Hepatocyte (in vitro differentiated cells): Measurements from ENCODE around the gene BROX. TPM values are rescaled to one million over a fixed set of nuclear protein-coding genes. Genes with fewer than 3 reads are reported as not detected.
"Not testable (repeated sequence)": the region's sequence is repeated elsewhere in the genome, so short reads cannot be mapped to it uniquely, and the experiment has no call there.

Experiments used
- DNase-seq: peaks from one replicate; pipeline ENCODE4 v3.0.0-alpha.2; 2016; ENCODE audit warnings: low spot score
- H2AFZ ChIP-seq: fragments of 200-600 bp; sonication (generic); 2 replicates; pipeline ENCODE4 v1.6.0; 2016; ENCODE audit warnings: antibody characterized with exemption, mild to moderate bottlenecking
- H3K27ac ChIP-seq: fragments of 200-600 bp; sonication (generic); 2 replicates; pipeline ENCODE4 v1.5.1; 2016; ENCODE audit warnings: mild to moderate bottlenecking
- H3K27me3 ChIP-seq: fragments of 200-600 bp; sonication (generic); 2 replicates; pipeline ENCODE4 v1.6.1; 2016
- H3K36me3 ChIP-seq: fragments of 200-600 bp; sonication (generic); replicated peaks from 2 replicates; pipeline ENCODE4 v1.5.1; 2016; ENCODE audit warnings: low read depth; ENCODE audit not compliant: insufficient read depth
- H3K4me1 ChIP-seq: fragments of 200-600 bp; sonication (generic); 2 replicates; pipeline ENCODE4 v1.5.1; 2016; ENCODE audit warnings: mild to moderate bottlenecking, moderate library complexity; ENCODE audit not compliant: insufficient read depth
- H3K4me2 ChIP-seq: fragments of 200-600 bp; sonication (generic); 2 replicates; pipeline ENCODE4 v1.6.0; 2016
- H3K4me3 ChIP-seq: fragments of 200-600 bp; sonication (generic); 2 replicates; pipeline ENCODE4 v1.5.1; 2016; ENCODE audit warnings: mild to moderate bottlenecking
- H3K79me2 ChIP-seq: fragments of 200-600 bp; sonication (generic); 2 replicates; pipeline ENCODE4 v1.6.0; 2017; ENCODE audit warnings: mild to moderate bottlenecking
- H3K9me2 ChIP-seq: fragments of 200-600 bp; sonication (generic); replicated peaks from 2 replicates; pipeline ENCODE4 v1.6.0; 2017; ENCODE audit warnings: mild to moderate bottlenecking; ENCODE audit not compliant: insufficient read depth
- H3K9me3 ChIP-seq: fragments of 200-600 bp; sonication (generic); 2 replicates; pipeline ENCODE4 v1.5.1; 2016; ENCODE audit warnings: low read depth, mild to moderate bottlenecking
- H4K20me1 ChIP-seq: fragments of 200-600 bp; sonication (generic); 2 replicates; pipeline ENCODE4 v1.6.0; 2016; ENCODE audit warnings: mild to moderate bottlenecking; ENCODE audit not compliant: insufficient read depth, poor library complexity, severe bottlenecking
- CTCF ChIP-seq: fragments of 200-600 bp; sonication (generic); IDR thresholded peaks from 2 replicates; pipeline ENCODE4 v1.5.1; 2016; ENCODE audit warnings: antibody characterized with exemption, mild to moderate bottlenecking; ENCODE audit not compliant: poor library complexity
- EZH2 ChIP-seq: fragments of 200-600 bp; sonication (generic); IDR thresholded peaks from 2 replicates; pipeline ENCODE4 v1.6.1; 2016; ENCODE audit warnings: antibody characterized with exemption, mild to moderate bottlenecking, borderline replicate concordance
- EZH2phosphoT487 ChIP-seq: fragments of 200-600 bp; sonication (generic); IDR thresholded peaks from one replicate; pipeline ENCODE4 v1.6.1; 2018; ENCODE audit warnings: antibody characterized with exemption, mild to moderate bottlenecking, low read depth, moderate library complexity; ENCODE audit not compliant: unreplicated experiment, severe bottlenecking
- WGBS: methylation state at CpG from one replicate; pipeline ENCODE4 v1.1.6; 2016; ENCODE audit warnings: low lambda C conversion rate; ENCODE audit errors: missing lambda C conversion rate; 5-methylcytosine and 5-hydroxymethylcytosine counted together
- polyA plus RNA-seq: library from polyadenylated mRNA; unstranded; fragments of >200 nt; fragmentation: Nextera tagmentation; extraction: Ambion mirVana; gene quantifications from 2 replicates; pipeline ENCODE4 v1.2.1, GENCODE V29; 2016
- total RNA-seq: library from RNA; depleted of rRNA; stranded (reverse); fragments of >200 nt; gene quantifications from 2 replicates; pipeline ENCODE4 v1.2.3, GENCODE V29; 2014

The BROX gene
- total RNA-seq (53.8 and 66.7 TPM in 2 replicates), polyA plus RNA-seq (19.4 and 19.6 TPM in 2 replicates)

GRCh38 chr1:222712253-222713090 is at the start of gene BROX, which contains the start of gene AIDA:
Gene BROX (plus strand): TSS chr1:222712564. CDS start chr1:222715700, 3,136 bp downstream.
Gene AIDA (minus strand): TSS chr1:222712491. CDS start chr1:222712317, 174 bp downstream.
- H3K79me2 ChIP-seq: peaks cover 72% of the 10 kb centered on the region

GRCh38 chr1:222663431-222663934 is 48.9 kb upstream of the BROX start:
- H3K79me2 ChIP-seq: no peaks in the 10 kb centered on the region
- no peak overlapping the region for H2AFZ ChIP-seq
- H3K4me1 ChIP-seq: no peaks in the 10 kb centered on the region
- H3K9me2 ChIP-seq: no peaks in the 10 kb centered on the region
- H3K9me3 ChIP-seq: no peaks in the 10 kb centered on the region
- H4K20me1 ChIP-seq: no peaks in the 10 kb centered on the region
- no peak overlapping the region for H3K4me2 ChIP-seq
- no peak overlapping the region for H3K27ac ChIP-seq
- H3K27me3 ChIP-seq: no peaks in the 10 kb centered on the region
- no peak for TF ChIP-seq EZH2
- no peak for TF ChIP-seq CTCF
- no peak for TF ChIP-seq EZH2phosphoT487
- DNase-seq: no peak
- WGBS: 98% methylated on average over 4 of the region's 4 CpGs
- no peak overlapping the region for H3K4me3 ChIP-seq
- no peaks in the 10 kb centered on the region for H3K36me3 ChIP-seq

More at GRCh38 chr1:222712253-222713090, at the start of gene BROX, which contains the start of gene AIDA:
- no peak for TF ChIP-seq CTCF
- no peak for TF ChIP-seq EZH2
- TF ChIP-seq EZH2phosphoT487: no peak
- Histone ChIP-seq H3K4me1 (no peaks in the 10 kb centered on the region), H3K9me2 (no peaks in the 10 kb centered on the region), H3K4me2 (peak within 1 kb of the TSS; percentile 94), H3K4me3 (peak within 1 kb of the TSS; percentile 98), H3K9me3 (no peaks in the 10 kb centered on the region), H3K27me3 (no peaks in the 10 kb centered on the region), H3K27ac (peak within 1 kb of the TSS; percentile 98), H2AFZ (peak within 1 kb of the TSS; percentile 99), H4K20me1 (no peaks in the 10 kb centered on the region), H3K36me3 (no peaks in the 10 kb centered on the region)
- whole genome bisulfite sequencing: 2% methylated on average over 34 of the region's 62 CpGs
- peak; percentile 95 for DNase-seq

GRCh38 chr1:222665964-222666363 is 46.4 kb upstream of the BROX start:
- no peak for TF ChIP-seq CTCF
- TF ChIP-seq EZH2: no peak
- TF ChIP-seq EZH2phosphoT487: no peak
- Histone ChIP-seq H3K27ac (no peak overlapping the region), H3K4me2 (no peak overlapping the region), H3K4me1 (no peaks in the 10 kb centered on the region), H3K9me3 (no peaks in the 10 kb centered on the region), H4K20me1 (no peaks in the 10 kb centered on the region), H3K4me3 (no peak overlapping the region), H3K27me3 (no peaks in the 10 kb centered on the region), H3K79me2 (no peaks in the 10 kb centered on the region), H3K9me2 (no peaks in the 10 kb centered on the region), H3K36me3 (no peaks in the 10 kb centered on the region), H2AFZ (no peak overlapping the region)
- DNase-seq: no peak
- WGBS: 72% methylated on average over 7 of the region's 7 CpGs

GRCh38 chr1:222668184-222668583 is 44.2 kb upstream of the BROX start:
- not testable (repeated sequence) for H3K9me3 ChIP-seq, H3K27me3 ChIP-seq, H3K4me1 ChIP-seq, DNase-seq, H3K4me3 ChIP-seq, H3K36me3 ChIP-seq, H3K9me2 ChIP-seq, H2AFZ ChIP-seq, H4K20me1 ChIP-seq, H3K79me2 ChIP-seq, H3K27ac ChIP-seq, H3K4me2 ChIP-seq
- WGBS: no CpG with 5 or more reads among the region's 4 CpGs

- H3K79me2 ChIP-seq, DNase-seq, H3K9me3 ChIP-seq, H3K27ac ChIP-seq, H4K20me1 ChIP-seq, H3K4me2 ChIP-seq, H3K4me3 ChIP-seq, H2AFZ ChIP-seq, H3K4me1 ChIP-seq, H3K36me3 ChIP-seq, H3K27me3 ChIP-seq, H3K9me2 ChIP-seq: not testable (repeated sequence)
- 91% methylated on average over 1 of the region's 2 CpGs for WGBS
Observed at GRCh38 chr1:222669107-222669506, 43.3 kb upstream of the BROX start.
